NAMALWA (cell line): ENCODE results near the gene CBFA2T3.
"Not testable (repeated sequence)": the region's sequence is repeated elsewhere in the genome, so short reads cannot be mapped to it uniquely, and the experiment has no call there.

ENCODE experiments used
- DNase-seq: peaks from one replicate; pipeline ENCODE4 v3.0.0-alpha.2; 2015; ENCODE audit warnings: low spot score

CBFA2T3 gene

GRCh38 chr16:88922114-88922825 is 54.7 kb downstream of the CBFA2T3 start:
- DNase-seq: no peak

GRCh38 chr16:88921591-88921990 is 55.4 kb downstream of the CBFA2T3 start:
- DNase-seq: no peak

- DNase-seq: no peak
These were observed 56.1 kb downstream of the CBFA2T3 start for GRCh38 chr16:88920618-88921590.

GRCh38 chr16:88919936-88920335 is 57.1 kb downstream of the CBFA2T3 start:
- no peak for DNase-seq

GRCh38 chr16:88918896-88919295 is 58.1 kb downstream of the CBFA2T3 start:
- DNase-seq: not testable (repeated sequence)

GRCh38 chr16:88917915-88918627 is 58.9 kb downstream of the CBFA2T3 start:
- DNase-seq: no peak

GRCh38 chr16:88917146-88917914 is 59.7 kb downstream of the CBFA2T3 start:
- no peak for DNase-seq

GRCh38 chr16:88915639-88916327 is 61.2 kb downstream of the CBFA2T3 start:
- no peak for DNase-seq

GRCh38 chr16:88914750-88915368 is 62.1 kb downstream of the CBFA2T3 start:
- DNase-seq: no peak

- no peak for DNase-seq
These were observed 63.1 kb downstream of the CBFA2T3 start for GRCh38 chr16:88913870-88914269.

- no peak for DNase-seq
These were observed 63.9 kb downstream of the CBFA2T3 start for GRCh38 chr16:88913001-88913612.

- no peak for DNase-seq
These were observed 64.5 kb downstream of the CBFA2T3 start for GRCh38 chr16:88912556-88912955.

- DNase-seq: no peak
These were observed 65.1 kb downstream of the CBFA2T3 start for GRCh38 chr16:88911946-88912310.

- peak; percentile 63 for DNase-seq
These were observed 65.7 kb downstream of the CBFA2T3 start for GRCh38 chr16:88911136-88911945.

- no peak for DNase-seq
These were observed 66.5 kb downstream of the CBFA2T3 start for GRCh38 chr16:88910284-88911135.

GRCh38 chr16:88909431-88910210 is 67.4 kb downstream of the CBFA2T3 start:
- no peak for DNase-seq

GRCh38 chr16:88908307-88908706 is 68.7 kb downstream of the CBFA2T3 start:
- DNase-seq: no peak

- no peak for DNase-seq
These were observed 69.2 kb downstream of the CBFA2T3 start for GRCh38 chr16:88907768-88908167.
